GM23338 (cell line): Measurements from ENCODE around the gene PBLD.

Experiments used
- CREB1 ChIP-seq: fragments of 250-450 bp; sonication (Bioruptor Pico); IDR thresholded peaks from 2 replicates; pipeline ENCODE4 v1.5.0; 2020; ENCODE audit warnings: low read depth, mild to moderate bottlenecking, moderate library complexity
- CTCF ChIP-seq, 2 experiments: fragments of 200-600 bp in 1 of 2; sonication (generic) in 1 of 2; conservative IDR thresholded peaks; 2 replicates each; pipeline versions ENCODE4 v1.5.1 to v1.6.1; 2016 to 2017; ENCODE audit warnings: antibody characterized with exemption in 2 of 2, low read depth in 2 of 2, mild to moderate bottlenecking in 2 of 2, moderate library complexity in 1 of 2
- EZH2 ChIP-seq: fragments of 200-600 bp; sonication (generic); IDR thresholded peaks from one replicate; pipeline ENCODE4 v1.8.0; 2017; ENCODE audit warnings: antibody characterized with exemption, mild to moderate bottlenecking, low read depth; ENCODE audit not compliant: unreplicated experiment
- EZH2phosphoT487 ChIP-seq: fragments of 200-600 bp; sonication (generic); IDR thresholded peaks from one replicate; pipeline ENCODE4 v1.8.1; 2018; ENCODE audit warnings: antibody characterized with exemption; ENCODE audit not compliant: unreplicated experiment
- JUNB ChIP-seq: IDR thresholded peaks from one replicate; pipeline ENCODE4 v1.6.1; 2016; ENCODE audit warnings: antibody characterized with exemption; ENCODE audit not compliant: unreplicated experiment
- POLR2AphosphoS5 ChIP-seq: IDR thresholded peaks from 2 replicates; pipeline ENCODE4 v1.6.1; 2016; ENCODE audit warnings: antibody characterized with exemption, low read depth
- REST ChIP-seq: IDR thresholded peaks from one replicate; pipeline ENCODE4 v1.6.1; 2018; ENCODE audit warnings: antibody characterized with exemption; ENCODE audit not compliant: unreplicated experiment
- STAT1 ChIP-seq: IDR thresholded peaks from one replicate; pipeline ENCODE4 v1.6.1; 2016; ENCODE audit warnings: antibody characterized with exemption; ENCODE audit not compliant: unreplicated experiment
- ZNF114 ChIP-seq: fragments of 250-450 bp; sonication (Bioruptor Pico); IDR thresholded peaks from 2 replicates; pipeline ENCODE4 v1.5.0; 2020; ENCODE audit warnings: mild to moderate bottlenecking, moderate library complexity
- ZNF331 ChIP-seq: fragments of 250-450 bp; sonication (Bioruptor Pico); IDR thresholded peaks from 2 replicates; pipeline ENCODE4 v1.5.0; 2020; ENCODE audit warnings: low read depth, mild to moderate bottlenecking, moderate library complexity

- no peak for TF ChIP-seq CREB1 (CRISPR knock-in tag)
- no peak for TF ChIP-seq ZNF114 (CRISPR knock-in tag)
- no peak for TF ChIP-seq EZH2phosphoT487
- TF ChIP-seq ZNF331 = no peak
- no peak for TF ChIP-seq EZH2
- no peak for TF ChIP-seq REST
- peak; percentile 84 to 85 for TF ChIP-seq CTCF (conservative IDR thresholded peaks at IDR 0.05; ENCODE audit: low read depth in 2 of 2)
- no peak for TF ChIP-seq STAT1
- no peak for TF ChIP-seq POLR2AphosphoS5
- no peak for TF ChIP-seq JUNB
Observed at GRCh38 chr10:68348265-68348741, 15.6 kb upstream of the PBLD start.
